ENCODE data around the gene CRYBG1. TPM values are rescaled to one million over a fixed set of nuclear protein-coding genes. Genes with fewer than 3 reads are reported as not detected.

CRYBG1 gene
- polyA plus RNA-seq, 1 donor (not counting 4 experiments of a cell fraction or from before 2014, with no cell fraction given): 54.7 TPM

- no peak overlapping the region for H3K27ac ChIP-seq (ENCODE audit: control insufficient read depth, insufficient read depth, low read length)
- peaks cover 32% of the 10 kb centered on the region for H3K79me2 ChIP-seq (ENCODE audit: control insufficient read depth, insufficient read depth, low read length)
- H3K4me3 ChIP-seq (ENCODE audit: control insufficient read depth in 2 of 3, extremely low read depth in 1 of 3, insufficient read depth in 2 of 3, low read depth in 1 of 3, low read length in 3 of 3): no peak overlapping the region
- H4K20me1 ChIP-seq (ENCODE audit: control insufficient read depth, extremely low read depth, insufficient read depth, low read length): no peaks in the 10 kb centered on the region
- no peak overlapping the region for H3K9ac ChIP-seq (ENCODE audit: control insufficient read depth, extremely low read depth, insufficient read depth, low read length)
- H3K4me2 ChIP-seq (ENCODE audit: control insufficient read depth, extremely low read depth, insufficient read depth, low read depth, low read length): peak overlapping the region; percentile 41
- no peaks in the 10 kb centered on the region for H3K9me1 ChIP-seq (ENCODE audit: control insufficient read depth, extremely low read depth, insufficient read depth, low read length)
- no peaks in the 10 kb centered on the region for H3K36me3 ChIP-seq (ENCODE audit: control insufficient read depth in 2 of 2, extremely low read depth in 1 of 2, insufficient read depth in 2 of 2, low read length in 2 of 2)
- dilution Hi-C loops (cut with MboI; ENCODE audit: extremely low pct_ligation_motif_present, low sequenced_read_pairs): no loop called here
- DNase-seq (ENCODE audit: low read depth, low spot score) (no peak), FAIRE-seq (peak; percentile 5)
- H3K9me3 ChIP-seq (ENCODE audit: control insufficient read depth, low read depth, low read length): no peaks in the 10 kb centered on the region
- peaks cover 10% of the 10 kb centered on the region for H3K4me1 ChIP-seq (ENCODE audit: control insufficient read depth, extremely low read depth, insufficient read depth, low read length)
- no peak overlapping the region for H2AFZ ChIP-seq (ENCODE audit: control insufficient read depth, low read length)
- TF ChIP-seq, protein P1, sequence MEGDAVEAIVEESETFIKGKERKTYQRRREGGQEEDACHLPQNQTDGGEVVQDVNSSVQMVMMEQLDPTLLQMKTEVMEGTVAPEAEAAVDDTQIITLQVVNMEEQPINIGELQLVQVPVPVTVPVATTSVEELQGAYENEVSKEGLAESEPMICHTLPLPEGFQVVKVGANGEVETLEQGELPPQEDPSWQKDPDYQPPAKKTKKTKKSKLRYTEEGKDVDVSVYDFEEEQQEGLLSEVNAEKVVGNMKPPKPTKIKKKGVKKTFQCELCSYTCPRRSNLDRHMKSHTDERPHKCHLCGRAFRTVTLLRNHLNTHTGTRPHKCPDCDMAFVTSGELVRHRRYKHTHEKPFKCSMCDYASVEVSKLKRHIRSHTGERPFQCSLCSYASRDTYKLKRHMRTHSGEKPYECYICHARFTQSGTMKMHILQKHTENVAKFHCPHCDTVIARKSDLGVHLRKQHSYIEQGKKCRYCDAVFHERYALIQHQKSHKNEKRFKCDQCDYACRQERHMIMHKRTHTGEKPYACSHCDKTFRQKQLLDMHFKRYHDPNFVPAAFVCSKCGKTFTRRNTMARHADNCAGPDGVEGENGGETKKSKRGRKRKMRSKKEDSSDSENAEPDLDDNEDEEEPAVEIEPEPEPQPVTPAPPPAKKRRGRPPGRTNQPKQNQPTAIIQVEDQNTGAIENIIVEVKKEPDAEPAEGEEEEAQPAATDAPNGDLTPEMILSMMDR (optimal IDR thresholded peaks at IDR 0.05 in 1 of 3, IDR thresholded peaks at IDR 0.05 in 1 of 3, conservative IDR thresholded peaks at IDR 0.05 in 1 of 3; ENCODE audit: extremely low read depth in 1 of 3, insufficient read depth in 2 of 3, low read length in 3 of 3): no peak
- TF ChIP-seq EZH2 (IDR thresholded peaks at IDR 0.05; ENCODE audit: low read length): no peak
- H3K27me3 ChIP-seq (ENCODE audit: control insufficient read depth, extremely low read depth, insufficient read depth, low read length): no peaks in the 10 kb centered on the region
These were observed 3.1 kb downstream of the CRYBG1 start for GRCh38 chr6:106363401-106364138.

GRCh38 chr6:106369739-106370138 is 9.2 kb downstream of the CRYBG1 start:
- Histone ChIP-seq H3K79me2 (ENCODE audit: control insufficient read depth, insufficient read depth, low read length) (peaks cover 29% of the 10 kb centered on the region), H3K27ac (ENCODE audit: control insufficient read depth, insufficient read depth, low read length) (peak overlapping the region; percentile 84), H4K20me1 (ENCODE audit: control insufficient read depth, extremely low read depth, insufficient read depth, low read length) (no peaks in the 10 kb centered on the region), H3K36me3 (ENCODE audit: control insufficient read depth in 2 of 2, extremely low read depth in 1 of 2, insufficient read depth in 2 of 2, low read length in 2 of 2) (no peaks in the 10 kb centered on the region), H3K4me3 (ENCODE audit: control insufficient read depth in 2 of 3, extremely low read depth in 1 of 3, insufficient read depth in 2 of 3, low read depth in 1 of 3, low read length in 3 of 3) (no peak overlapping the region), H3K9me3 (ENCODE audit: control insufficient read depth, low read depth, low read length) (no peaks in the 10 kb centered on the region), H3K9me1 (ENCODE audit: control insufficient read depth, extremely low read depth, insufficient read depth, low read length) (no peaks in the 10 kb centered on the region), H3K27me3 (ENCODE audit: control insufficient read depth, extremely low read depth, insufficient read depth, low read length) (no peaks in the 10 kb centered on the region), H3K4me2 (ENCODE audit: control insufficient read depth, extremely low read depth, insufficient read depth, low read depth, low read length) (peak overlapping the region; percentile 73), H3K9ac (ENCODE audit: control insufficient read depth, extremely low read depth, insufficient read depth, low read length) (peak overlapping the region; percentile 31), H3K4me1 (ENCODE audit: control insufficient read depth, extremely low read depth, insufficient read depth, low read length) (peaks cover 55% of the 10 kb centered on the region), H2AFZ (ENCODE audit: control insufficient read depth, low read length) (no peak overlapping the region)
- TF ChIP-seq, protein P1 (optimal IDR thresholded peaks at IDR 0.05 in 1 of 3, IDR thresholded peaks at IDR 0.05 in 1 of 3, conservative IDR thresholded peaks at IDR 0.05 in 1 of 3; ENCODE audit: extremely low read depth in 1 of 3, insufficient read depth in 2 of 3, low read length in 3 of 3): no peak
- no peak for TF ChIP-seq EZH2 (IDR thresholded peaks at IDR 0.05; ENCODE audit: low read length)
- FAIRE-seq (peak; percentile 67), DNase-seq (ENCODE audit: low read depth, low spot score) (no peak)
- dilution Hi-C loops (cut with MboI; ENCODE audit: extremely low pct_ligation_motif_present, low sequenced_read_pairs): no loop called here
